HG02885 (cell line): ENCODE measurements around the gene LANCL2.

Experiments used
- ATAC-seq: cut with Tn5 transposase; IDR thresholded peaks from one replicate; pipeline ENCODE4 v1.9.1; 2021; ENCODE audit warnings: mild to moderate bottlenecking; ENCODE audit not compliant: unreplicated experiment, poor library complexity

LANCL2 gene

DNA sequence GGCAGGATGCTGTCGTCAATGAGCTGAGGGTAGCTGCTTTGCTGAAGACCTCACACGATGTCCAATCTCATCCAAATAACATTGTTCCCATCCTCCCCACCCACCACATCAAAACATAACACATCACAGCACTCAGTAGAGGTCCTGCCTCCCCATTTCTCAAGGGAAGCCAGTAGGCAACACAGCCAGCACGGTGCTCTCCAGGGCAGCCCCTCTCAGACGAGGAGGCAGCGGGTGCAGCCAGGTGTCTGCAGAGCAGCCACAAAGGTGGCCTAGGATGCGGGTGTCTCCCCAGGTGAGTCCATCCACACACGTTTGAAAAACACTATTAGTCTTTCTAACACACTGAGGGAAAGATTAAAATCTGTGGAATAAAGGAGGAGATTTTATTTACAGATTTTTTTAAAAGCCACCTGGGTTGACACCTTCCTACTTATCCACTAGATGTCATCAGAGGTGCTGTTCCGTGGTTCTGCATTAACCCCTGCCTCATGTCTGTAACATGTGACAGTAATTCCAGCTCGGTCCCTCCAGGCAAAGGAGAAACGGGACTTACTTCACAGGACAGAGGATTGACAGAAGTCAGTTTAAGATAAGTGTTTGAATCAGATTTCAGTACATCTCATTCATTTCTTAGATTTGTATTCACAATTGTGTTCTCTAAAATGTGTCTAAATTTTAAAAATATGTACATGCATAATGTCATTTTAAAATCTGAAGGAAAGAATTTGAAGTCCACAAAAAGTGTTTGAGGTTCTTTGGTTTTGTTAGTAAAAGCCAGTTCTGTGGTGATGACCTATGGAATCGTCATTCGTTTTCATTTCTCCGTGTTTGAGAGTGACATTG, 68.0 kb downstream of the LANCL2 start:
- ATAC-seq = peak; percentile 84

DNA sequence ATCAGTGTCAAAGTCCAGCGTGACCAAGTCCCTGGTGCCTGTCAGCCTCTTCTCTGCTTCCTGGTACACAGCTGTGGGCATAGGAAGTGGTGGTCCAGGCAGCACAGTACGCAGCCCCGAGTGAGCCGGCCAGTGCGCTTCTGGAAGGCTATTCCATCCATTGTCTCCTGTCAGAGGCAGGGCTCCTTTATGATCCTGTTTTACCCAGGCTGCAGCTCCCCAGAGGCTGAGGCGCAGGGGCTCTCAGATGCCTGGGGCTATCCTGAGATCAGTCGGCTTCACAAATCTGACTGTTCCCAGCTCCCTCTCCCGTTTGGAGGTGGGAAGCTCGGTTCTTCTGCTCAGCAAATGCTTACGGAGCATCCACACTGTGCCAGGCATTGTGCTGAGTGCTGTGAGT, 70.3 kb downstream of the LANCL2 start:
- no peak for ATAC-seq

DNA sequence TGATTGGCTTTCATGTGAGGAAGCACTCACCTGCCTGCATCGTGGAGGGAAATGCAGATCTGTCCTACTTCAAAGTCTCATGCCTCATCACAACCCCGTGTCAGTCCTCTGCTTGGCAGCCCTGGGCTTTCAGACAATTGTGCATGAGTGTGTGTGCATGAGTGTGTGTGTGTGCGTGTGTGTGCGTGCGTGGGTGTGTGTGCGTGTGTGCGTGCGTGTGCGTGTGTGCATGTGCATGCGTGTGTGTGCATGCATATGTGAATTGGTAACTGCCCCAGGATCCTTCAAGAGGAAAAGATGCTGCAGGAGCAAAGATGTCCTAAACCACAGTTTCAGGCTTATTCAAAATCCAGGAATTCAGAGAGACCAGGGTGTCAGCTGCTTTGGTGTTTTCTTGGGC, 71.3 kb downstream of the LANCL2 start:
- ATAC-seq = no peak

DNA sequence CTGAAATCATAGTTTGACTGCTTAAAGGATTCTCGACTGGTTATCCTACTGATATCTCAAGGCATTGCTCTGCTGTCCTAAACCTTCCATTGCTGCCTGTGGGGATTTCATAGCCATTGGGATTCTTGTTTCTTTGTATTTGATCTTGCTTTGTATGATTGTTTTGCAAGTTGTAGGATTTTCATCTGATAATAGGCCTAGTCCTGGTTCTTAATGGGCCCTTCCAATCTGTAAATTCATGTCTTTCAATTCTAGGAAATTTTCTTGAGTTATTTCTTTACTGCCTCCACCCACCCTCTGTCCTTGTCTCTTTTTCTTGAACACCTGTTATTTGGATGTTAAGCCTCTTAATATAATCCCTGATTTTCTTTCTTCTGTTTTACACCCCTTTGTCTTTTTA, 72.2 kb downstream of the LANCL2 start:
- no peak for ATAC-seq

DNA sequence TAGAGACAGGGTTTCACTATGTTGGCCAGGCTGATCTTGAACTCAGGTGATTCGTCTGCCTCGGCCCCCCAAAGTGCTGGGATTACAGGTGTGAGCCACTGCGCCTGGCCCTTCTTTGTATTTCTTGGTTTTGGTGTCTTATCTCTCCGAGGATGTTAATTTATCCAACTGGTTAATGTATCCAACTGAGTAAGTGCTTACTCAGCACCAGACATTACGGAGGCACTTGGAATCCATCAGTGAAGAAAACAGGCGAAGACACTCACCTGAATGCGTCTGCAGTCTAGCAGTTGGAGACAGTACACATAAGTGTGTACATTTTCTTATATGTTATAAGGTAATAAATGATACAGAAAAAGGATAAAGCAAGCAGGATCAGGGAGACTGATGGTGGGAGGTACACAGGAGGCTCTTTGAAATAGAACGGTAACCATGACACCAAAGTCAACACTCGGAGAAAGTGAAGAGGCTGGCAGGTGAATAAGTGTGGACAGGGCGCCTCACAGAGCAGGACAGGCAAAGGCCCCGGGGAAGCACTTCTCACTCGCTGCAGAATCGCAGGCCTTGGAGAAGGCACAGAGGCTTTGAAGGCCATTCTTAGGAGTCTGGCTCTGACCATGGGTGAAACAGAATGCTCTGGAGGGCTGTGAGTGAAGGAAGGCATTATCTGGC, 73.1 kb downstream of the LANCL2 start:
- ATAC-seq = no peak

DNA sequence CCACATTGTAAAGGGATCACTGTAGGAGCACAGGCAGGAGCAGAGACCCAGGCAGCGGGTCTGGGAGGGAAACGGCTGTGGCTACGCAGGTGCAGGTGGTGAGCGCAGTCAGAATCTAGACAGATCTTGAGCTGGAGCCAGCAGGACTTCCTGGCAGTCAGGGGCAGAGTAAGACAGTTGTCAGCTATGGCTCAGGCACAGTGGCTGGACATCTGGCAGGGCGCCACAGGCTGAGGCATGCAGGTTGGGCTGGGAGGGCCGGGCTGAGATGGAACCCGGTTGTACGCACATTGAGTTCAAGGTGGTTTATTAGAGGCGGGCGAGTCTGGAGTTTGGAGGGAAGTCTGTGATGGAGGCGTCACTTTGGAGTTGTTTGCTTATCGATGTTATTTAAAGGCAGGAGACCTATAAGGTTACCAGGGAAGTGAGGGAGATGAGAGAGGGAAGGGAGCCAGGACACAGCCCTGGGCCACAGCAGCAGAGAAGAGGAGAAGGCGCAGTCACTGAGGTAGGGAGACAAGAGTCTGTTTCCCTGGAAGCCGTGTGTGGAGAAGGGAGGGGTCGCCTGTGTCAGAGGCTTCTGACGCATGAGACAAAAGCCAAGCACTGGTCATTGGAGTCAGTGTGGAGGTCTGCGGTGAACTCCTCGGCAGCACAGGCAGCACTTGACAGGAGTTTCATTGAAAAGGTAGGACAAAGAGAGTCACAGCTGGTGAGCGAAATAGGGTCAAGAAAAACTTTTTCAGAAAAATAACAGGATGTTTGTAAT, 73.8 kb downstream of the LANCL2 start:
- ATAC-seq = no peak

DNA sequence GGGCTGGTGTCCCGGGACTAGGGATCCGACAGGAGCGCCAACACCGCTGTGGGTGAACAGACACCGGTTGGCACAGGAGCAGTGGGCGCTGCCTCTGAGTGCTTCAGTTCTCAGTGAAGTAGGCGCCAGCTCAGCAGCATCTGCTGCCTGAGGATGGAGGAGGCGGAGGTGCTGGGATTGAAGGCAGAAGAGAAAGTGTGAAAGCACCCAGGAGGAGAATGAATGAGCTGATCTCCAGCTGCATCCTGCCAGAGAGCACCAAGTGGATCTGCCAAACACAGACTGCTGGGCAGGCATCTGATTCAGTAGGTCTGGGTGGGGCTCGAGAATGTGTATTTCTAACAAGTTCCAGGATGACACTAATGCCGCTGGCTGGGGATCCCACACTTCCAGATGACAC, 74.5 kb downstream of the LANCL2 start:
- ATAC-seq = no peak

DNA sequence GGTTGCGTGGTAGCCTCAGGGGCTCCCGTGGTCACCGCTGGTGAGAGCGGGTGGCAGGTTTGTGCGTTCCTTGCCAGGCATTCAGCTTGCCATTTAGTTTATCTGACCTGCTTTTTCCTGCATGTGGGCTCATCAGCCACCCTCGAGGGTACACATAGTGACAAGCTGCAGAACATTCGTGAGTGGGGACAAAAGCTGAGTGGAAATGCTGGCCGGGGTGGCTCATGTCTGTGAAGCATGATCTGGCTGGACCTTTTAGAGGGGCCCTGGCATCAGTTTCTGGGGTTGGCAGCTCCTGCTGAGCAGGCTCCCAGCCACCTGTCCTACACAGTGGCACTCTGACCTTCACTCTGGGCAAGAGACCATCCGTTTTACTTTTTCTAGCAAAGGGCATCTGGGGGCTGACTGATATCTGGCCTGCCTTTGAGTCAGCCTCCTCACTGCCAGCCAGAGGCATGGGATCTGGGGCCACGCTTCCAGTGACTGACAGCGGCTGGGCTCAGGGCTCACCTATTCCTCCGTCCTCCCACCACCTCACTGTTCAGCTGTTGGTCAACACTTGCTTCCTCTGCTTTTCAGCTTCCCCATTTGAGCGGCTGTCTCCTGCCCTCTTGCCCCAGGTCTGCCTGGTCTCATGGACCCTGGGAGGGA, 75.0 kb downstream of the LANCL2 start:
- ATAC-seq = no peak

DNA sequence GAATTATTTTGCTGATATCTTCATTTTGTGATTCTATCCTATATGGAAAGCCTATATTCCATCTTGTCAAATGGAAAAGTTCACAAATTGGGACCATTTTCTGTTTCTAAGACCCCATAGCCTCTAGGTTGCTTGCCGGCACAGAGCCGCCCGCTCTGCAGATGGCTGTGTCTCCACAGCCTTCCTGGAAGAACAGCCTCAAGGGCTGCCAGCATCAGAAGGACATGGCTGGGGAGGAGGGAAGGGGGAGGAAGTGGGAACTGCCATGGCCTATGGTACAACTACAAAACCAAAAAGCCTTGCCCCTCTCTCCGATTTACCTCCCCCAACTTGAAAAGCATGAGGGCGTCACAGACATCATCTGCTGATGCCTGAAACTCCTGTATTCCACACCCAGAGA, 75.9 kb downstream of the LANCL2 start:
- ATAC-seq = no peak

DNA sequence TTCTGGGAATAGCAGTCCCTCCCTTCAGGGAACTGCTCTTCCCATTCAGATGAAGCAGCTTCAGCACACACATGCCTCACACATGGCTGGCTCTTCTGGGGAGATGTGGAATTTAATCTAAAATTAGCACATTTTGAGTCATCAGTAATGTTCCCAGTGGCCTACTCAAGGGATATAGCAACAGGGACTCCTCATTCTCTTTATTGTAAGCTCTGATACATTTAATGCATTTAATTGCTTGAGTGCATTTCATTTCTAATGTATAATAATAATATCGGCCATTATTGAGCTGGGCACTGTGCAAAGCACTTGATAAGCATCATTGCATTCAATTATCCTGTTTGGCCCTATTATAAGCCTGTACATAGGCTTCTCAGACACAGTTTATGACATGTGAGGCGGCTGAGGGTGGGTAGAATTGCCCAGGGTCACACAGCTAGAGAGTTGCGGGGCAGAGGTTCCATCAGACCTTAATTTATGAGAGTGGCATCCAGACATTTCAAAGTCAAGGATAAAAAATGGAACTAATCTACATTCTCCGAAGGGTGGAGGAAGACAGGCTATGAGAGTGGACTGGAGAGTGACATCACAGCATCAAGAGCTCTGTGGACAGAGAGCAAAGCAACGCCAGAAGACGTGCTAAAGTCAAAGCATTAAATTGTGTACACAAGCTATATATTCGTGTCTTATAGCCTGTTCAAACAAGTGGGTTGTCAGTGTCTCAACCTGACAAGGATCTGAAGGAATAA, 76.8 kb downstream of the LANCL2 start:
- no peak for ATAC-seq

DNA sequence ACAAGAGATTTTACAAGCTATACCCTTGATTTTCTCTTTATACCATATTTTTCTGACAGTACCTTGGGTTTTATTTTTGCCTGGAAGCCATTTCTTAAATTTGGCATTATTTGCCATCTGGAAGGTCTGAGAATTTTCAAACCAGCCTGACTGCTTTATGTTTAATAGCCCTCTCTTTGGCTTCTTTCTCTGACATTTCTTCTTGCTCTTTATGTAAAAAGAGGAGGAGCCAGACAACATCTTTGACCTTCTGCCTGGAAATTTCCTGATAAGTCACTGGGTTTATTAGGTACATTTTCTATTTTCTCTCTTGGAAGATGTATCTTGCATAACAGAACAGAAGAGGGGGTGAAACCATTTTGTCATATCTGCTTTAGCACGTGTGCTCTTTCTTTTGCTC, 79.6 kb downstream of the LANCL2 start:
- ATAC-seq = no peak

DNA sequence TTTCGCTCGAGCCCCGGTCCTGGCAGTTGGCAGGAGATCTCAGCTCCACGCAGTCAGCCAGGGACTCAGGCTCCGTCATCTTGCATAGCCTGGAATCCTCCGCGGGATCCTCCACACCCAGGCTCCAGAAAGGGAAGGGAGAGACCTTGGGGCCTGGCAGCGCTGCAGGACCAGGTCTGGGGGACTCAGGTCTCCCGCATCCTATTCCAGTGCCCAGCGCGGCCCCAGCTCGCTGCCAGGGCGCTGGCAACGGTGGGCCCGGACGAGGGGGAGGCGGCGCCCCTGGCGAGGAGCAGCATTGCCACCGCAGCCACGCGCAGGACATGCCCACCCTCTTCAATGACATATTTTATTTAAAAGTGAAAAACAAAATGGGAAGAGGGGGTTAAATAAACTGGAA, 83.4 kb downstream of the LANCL2 start:
- no peak for ATAC-seq

DNA sequence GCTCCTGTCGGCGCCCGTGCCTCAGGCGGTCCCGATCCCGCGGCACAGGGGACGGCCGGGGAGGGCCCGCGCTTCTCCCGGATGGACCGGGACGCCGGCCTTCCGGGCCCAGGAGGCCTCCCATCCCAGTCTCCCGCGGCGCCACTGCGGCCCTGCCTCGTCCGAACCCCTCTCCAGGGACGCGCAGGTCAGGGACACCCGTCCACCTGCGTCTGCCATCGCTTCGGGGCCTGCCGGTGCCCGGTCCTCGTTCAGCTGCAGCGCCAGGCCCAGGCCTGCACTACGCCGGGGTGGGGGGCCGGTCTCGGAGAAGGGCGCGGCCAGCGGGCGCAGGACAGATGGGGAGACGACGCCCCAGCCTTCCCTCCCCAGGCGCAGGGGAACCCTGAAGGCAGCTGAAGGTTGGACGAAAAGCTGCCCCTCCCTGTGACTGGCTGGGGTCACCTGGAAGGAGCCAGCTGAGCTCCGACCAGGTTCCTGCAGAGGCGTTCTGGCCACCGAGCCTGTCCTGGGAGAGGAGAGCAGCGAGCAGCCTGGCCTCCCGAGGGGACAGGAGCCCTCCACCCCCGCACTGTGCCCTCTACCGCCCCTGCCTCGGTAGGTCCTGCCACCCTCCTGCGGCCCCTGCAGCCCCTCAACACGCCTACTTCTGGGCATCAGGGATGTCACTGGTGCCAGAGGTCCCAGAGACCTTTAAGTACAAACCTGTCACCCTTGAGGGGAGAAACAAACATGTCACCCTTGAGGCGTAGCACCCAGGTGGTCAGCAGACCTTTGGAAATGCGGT, 84.3 kb downstream of the LANCL2 start:
- ATAC-seq = no peak

DNA sequence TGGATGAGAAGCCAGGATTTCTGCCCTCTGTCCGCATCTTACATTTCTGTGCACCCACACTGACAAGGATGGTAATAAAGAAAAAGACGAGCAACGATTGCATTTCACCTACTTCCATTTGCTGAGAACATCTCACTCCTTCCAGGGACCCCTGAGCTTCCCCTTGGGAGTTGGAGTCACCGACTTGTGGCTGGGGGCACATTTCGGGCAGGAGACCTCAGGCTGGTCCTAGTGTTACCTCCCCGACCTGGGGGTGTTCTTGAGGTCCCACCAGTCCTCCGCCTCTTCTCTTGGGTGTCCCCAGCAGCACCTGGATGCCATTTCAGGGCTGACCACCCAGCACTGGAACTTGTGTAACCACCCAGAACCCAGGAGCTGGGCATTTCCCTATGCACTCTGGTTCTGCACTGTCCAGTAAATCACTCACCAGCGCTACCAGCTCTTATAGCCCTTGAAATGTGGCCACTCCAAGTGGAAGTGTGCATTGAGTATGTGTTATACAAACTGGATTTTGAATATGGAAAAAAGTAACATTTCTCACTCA, 84.9 kb downstream of the LANCL2 start:
- ATAC-seq = no peak

DNA sequence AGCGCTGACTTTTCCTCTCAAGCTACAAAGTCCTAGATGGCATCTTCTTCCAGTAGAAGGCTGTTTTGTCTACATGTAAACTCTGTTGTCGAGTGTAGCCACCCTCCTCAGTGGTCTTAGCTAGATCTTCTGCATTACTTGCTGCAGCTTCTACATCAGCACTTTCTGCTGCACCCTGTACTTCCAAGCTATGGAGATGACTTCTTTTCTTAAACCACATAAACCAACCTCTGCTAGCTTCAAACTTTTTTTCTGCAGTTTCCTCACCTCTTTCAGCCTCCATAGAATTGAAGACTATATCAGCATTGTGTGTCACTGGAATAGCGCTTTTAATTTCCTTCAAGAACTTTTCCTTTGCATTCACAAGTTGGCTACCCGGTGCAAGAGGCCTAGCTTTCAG, 87.8 kb downstream of the LANCL2 start:
- ATAC-seq = no peak

DNA sequence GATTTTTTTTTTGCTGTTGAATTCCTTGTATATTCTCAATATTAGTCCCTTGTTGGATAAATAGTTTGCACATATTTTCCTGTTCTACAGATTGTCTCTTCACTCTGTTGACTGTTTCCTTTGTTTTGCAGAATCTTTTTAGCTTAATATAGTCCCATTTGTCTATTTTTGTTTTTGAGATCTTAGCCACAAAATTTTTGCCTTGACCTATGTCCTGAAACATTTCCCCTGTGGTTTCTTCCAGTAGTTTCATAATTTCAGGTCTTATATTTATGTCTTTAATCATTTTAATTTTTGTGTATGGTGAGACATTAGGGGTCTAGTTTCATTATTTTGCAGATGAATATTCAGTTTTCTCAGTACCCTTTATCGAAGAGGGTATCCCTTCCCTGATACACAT, 92.7 kb downstream of the LANCL2 start:
- ATAC-seq = no peak

DNA sequence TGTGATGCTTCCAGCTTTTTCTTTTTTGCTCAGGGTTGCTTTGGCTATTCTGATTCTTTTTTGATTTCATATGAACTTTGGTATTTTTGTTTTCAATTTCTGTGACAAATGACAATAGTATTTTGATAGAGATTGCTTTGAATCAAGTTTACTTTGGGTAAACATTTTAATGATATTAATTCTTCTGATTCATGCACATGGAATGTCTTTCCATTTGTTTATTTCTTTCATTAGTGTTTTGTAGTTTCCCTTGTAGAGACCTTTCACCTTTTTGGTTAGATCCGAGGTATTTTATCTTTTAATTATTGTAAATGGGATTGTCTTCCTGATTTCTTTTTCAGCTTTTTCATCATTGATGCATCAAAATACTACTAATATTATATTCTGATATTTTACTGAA, 93.2 kb downstream of the LANCL2 start:
- ATAC-seq = no peak

DNA sequence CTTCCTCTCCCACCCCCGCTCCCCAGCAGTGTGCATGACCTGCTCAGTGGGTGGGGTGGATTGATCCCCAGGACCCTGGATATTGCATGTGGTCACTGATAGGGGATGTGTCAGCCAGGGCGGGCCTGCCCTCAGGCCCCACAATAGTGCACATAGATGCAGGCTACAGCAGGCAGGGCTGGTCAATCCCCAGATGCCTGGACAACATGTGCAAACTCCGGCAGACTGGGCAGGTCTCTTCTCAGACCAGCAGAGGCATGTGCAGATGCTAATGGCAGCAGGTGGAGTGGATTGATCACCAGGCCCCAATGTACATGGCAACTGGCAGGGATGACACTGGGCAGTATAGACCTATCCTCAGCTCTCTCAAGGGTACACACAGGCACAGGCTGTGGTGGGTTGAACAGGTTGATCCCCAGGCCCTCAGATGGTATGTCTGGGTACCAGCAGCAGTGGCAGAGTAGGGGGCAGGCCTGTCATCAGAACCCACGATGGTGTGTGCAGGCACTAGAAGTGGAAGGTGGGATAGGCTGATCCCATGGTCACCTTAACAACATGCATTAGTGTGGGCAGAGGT, 98.6 kb downstream of the LANCL2 start:
- ATAC-seq = no peak

DNA sequence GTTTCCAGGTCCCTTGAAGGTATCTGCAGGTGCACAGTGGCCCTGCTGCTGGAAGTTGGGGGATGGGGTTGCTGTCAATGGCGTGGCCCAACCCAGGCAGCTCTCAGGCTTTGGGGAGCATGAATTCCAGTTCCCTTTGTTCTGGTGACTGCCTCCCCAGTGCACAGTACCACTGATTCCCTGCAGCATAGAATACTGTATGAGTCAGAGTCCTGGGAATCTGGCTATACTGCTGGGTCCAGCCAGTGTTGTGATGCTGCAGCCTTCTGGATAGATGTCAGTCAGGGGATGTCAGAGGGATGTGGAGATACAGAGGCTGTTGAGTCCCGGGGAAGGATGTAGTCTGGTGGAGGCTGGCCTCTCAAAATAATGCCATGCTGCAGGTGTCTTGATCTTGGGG, 99.3 kb downstream of the LANCL2 start:
- ATAC-seq = no peak
